GM19238 (cell line): ENCODE data around the gene ZNF831.

Source experiments
- DNase-seq: peaks from one replicate; pipeline ENCODE4 v3.0.0; 2011; ENCODE audit warnings: low spot score; ENCODE audit not compliant: insufficient read length

The ZNF831 gene

DNA sequence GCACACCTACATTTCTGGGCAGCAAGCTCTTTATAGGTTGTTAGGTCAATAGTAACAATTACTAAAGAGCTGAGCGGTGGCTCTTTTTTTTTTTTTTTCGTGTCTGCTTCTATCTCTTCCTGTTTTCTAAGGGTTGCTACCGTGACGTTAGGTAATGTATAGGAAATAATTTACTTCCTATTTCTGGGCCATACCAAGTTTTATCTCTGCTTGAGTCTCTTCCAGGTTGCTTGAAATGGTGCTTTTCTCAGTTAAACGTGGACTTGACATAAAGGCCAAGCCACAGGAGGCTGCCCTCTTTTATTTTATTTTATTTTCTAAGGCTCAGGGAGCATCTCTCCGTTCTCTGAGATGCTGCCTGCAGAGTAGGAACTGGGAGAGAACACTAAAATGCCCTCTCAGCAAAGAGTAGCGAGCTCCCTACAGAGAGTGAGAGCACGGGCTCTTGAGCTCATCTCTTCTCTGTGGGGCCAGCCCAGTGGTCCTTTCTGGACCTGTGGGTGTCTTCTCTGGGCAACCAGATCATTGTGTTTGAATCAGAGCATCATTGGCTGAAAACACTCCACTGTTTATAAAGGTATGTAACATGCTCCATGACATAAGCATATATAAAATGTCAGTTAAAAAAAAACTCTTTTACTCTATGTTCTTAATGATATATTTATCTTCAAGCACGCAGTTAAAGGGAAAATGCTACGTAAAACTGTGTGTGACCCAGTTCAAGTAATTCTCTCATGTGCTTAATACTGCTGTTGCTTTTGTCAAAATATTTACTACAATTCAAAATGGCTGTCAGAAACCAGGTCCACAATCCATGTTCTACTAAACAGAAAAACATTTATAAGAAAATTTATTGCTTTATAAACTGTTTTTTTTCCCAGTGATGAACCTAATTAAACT is at the start of gene ZNF831:
ZNF831 (plus strand) TSS at position 191 of the 900 bp plus-strand sequence. CDS start 27,199 bp downstream, outside the sequence.
- DNase-seq, result no peak

DNA sequence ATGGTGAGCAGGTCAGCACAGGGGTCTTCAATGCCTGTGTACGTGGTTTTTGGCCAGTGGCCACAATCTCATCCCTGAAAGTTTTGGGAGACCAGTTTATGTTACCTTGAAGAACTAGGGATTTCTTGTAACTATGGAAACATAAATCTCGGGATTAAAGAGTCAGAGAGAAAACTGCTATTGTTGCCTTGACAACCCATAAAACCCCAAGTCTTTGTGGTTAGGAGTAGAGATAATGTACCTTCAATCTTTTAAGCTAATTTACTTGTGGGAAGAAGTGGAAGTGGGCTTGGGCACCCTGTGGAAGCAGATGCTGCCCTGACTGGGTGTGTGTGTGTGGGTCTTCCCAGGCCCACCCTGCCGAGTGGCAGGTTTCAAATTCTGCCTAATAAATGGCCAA is 46.1 kb upstream of the ZNF831 start:
- no peak for DNase-seq

DNA sequence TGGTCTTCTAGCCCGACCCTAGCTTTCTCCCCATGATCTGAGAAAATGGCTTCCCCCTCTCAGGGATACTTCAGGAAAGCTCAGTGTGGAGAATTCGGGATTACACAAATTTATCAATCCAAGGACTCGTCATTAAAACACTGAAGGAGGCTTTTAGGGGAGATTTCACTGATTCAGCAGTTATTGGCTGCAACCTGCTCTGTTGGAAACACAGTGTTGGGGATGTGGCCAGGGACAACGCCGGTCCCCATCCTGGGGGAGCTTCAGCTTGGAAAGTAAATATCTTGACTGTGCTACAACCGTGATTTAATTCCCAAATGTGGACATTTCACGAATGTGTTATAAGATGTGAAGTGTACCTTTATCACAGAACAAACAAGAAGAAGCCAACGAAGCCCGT is 44.8 kb upstream of the ZNF831 start:
- DNase-seq, result no peak

DNA sequence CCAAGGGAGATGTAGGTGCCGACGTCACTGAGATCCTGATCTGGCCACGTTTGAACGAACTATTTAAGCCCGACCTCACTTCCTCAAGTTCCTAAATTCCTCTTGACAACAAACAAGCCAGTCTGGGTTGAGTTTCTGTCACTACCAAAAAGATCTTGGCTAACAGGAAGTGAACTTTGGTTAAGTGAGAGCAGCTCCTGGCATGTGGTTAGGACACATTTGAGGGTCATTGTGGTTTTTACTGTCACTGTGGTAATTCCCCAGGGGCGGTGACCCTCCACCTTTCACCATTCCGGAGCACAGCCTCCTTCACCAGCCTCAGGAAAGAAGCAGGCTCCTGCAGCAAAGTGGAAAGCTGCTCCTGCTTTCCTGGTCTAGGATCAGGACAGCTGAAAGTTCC is 43.1 kb upstream of the ZNF831 start:
- no peak for DNase-seq

DNA sequence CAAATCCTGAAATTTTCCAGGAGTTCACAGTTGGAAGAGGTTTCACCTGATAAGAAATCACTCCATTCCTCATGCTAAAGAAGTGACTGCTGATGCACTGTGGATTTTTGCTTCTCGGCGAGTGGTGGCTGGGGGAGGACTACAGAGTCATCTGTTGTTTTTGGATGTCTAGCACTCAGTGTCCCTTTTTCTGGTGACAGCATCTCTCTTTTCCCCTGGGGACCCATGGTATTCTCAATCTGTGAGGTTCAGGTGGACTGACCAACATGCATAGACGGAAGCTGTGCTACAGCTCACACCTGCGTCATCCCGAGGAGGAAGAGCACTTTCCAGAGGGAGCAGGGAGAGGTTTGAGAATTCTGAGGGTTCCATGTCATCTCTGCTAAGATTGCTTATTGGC is 42.7 kb upstream of the ZNF831 start:
- no peak for DNase-seq

DNA sequence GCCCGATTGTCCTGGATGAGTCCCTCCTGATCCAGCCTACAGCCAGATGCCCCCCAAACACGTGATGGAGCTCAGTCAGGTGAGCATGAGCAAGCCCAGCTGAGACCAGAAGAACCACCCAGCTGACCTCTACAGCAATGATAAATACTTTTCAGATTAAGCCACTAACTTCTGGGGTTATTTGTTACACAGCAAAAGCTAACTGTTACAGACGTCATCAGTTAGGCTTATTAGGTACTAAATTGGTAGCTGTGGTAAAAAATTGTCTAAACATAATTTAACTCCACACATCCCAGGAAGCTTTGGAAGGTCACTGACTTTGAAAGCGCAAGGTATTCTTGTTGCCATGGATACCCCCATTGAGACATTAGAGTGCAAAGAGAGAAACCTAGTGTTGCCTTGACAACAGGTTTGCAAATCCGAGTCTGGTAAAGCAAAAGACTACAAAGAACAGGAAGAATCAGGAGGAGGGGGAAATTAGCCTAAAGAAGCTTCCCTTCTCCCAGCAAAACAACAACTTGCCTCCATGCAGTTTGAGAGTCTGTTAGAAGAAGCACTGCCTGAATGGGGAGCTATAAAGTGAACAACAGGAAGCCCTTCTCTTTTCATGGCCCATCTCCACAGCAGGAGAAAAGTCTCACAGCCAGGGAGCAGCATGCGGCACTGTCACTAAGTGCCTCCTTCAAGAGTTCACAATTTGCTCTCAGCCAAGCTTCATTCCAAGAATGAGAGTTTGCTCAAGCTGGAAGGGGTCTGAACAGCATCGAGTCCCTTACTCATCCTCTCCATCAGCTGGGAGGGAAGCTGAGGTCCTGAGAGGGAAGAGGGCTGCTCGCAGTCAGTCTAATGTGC is 41.7 kb upstream of the ZNF831 start:
- DNase-seq, result no peak

DNA sequence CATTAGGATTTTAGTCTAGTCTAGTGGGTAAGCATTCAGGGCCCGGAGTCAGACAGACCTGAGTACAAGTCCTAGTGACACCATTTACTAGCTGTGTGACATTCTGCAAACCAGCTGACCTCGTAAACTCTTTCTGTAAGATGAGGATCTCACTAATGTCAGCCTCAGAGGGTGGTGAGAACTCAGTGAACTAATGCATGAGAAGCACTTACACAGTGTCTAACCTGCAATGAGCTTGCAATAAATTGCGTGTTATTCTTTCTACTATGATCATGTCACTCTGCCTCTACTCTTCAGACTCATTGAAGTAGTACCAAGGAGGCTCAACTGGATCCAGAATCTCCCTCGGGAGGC is 41.1 kb upstream of the ZNF831 start:
- no peak for DNase-seq

DNA sequence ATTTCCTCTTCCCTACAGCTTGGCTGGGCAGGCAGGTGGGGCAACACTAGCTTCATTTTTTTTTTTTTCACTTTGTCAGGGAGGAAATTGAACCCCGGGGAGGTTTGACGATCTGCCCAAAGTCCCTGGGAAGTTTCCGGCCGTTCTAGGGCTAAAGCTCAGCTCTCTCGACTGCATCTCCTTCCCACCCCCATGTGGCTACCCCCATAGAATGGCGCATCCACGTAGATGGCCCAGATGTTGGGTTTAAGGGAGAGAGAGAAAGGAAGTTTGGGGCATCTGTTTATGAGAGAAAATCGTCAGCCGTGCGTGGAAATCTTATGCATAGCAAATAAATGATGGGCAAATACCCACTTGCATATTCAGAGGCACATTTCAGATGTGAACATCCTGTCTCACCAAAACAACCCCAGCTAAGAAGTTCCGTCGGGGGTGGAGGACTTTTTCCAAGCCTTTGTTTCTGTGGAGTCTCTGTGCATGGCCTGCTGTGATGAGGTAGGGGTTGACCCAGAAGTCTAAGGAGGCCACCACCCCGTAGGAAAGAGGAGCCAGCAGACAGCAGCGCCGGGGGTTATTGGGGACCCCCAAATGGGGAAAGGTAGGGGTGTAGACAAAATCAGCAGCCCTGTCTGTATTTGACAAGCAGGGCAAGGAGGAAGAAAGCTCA is 40.5 kb upstream of the ZNF831 start:
- no peak for DNase-seq

DNA sequence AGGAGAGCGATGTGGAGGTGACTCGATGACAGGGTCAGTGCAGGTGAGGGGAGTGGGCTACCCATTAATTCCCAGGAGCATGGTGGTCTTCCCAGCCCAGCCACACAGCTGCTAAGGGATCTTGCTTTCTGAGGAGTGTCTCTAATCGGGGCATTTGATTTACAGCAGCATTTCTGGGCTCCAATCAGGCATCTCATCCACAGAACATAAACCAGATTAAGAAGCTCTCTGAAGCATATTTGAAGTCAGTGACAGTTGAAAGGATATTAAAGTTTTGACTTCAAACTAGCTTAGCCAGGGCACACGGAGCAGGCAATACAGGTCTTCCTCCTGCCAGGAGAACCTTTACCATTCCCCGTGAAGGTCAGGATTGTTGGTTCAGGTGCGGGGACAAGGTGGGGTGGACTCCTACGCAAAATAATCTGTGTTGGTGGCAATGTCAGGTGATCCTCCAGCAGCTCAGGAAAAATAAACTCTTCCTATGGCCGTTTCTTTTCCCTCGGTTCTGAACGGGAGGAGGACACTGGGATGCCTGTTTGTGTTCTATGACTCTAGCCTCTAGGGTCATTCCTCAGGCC is 39.9 kb upstream of the ZNF831 start:
- DNase-seq, result no peak

DNA sequence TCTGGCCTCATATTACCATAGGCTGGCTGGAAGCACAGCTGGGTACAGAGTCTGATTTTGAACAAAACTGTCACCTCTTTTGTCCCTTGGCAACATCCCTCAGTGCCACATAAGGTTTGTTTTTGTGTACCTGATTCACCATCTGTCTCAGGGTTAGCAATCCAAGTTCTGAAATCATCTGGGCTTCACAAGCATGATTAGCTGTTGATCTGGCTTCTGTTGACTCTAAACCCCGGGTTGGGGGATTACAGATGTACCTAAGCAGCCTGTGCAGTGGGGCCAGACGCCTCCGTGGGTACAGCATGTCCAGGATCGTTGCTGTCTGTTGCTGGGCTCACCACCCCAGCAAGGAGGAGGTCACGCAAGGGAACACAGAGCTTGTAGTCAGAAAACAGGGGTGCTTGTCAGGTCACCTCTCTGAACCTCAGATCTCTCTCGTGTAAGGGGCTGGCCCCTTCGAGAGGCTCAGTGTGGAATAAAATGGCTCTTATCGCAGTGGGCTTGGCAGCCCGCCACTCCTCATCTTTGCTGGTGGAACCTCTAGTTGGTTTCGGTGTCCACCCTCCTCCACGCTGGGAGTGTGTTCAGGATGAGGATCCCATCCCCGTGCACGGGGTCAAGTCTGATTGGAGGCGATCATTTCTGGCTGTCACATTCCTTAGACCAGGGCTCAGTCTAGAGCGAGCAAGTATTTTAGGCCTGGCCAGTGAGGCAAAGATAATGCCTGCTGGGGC is 39.2 kb upstream of the ZNF831 start:
- no peak for DNase-seq

DNA sequence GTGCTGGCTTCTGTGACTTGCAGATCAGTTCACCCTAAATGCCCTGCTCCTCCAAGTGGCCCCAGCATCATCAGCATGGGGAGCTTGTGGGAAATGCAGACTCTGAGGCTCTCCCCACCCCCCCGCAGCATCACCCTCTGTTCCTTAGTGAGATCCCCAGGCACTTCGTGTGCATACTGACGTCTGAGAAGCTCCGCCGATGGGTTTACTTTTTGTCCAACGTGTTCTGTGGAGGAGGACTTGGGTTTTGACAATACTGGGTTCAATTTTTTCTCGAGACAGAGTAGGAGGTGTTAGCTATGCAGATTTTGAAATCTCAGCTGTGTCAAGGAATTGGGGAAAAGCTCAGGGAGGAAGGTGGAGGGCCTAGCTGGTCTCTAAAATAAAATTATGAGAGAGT is 38.3 kb upstream of the ZNF831 start:
- no peak for DNase-seq

DNA sequence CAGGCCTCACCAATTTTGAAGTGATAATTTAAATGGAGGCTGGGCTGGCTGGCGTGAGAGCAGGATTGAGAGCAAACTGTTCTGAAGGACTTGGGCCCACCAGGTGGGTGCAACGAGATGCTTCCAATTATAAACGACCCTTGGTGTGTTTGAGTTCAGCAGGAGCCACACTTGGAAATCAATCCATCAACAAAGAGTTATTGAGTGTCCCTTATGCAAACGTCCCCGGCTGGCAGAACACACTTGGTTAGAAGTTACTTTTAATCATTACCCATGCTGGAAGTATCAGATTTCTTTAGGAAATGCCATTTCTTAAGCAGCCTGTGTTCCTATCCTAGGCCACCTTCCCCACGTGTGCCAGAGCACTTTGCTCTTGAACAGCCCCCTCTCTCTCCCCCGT is 37.8 kb upstream of the ZNF831 start:
- no peak for DNase-seq

DNA sequence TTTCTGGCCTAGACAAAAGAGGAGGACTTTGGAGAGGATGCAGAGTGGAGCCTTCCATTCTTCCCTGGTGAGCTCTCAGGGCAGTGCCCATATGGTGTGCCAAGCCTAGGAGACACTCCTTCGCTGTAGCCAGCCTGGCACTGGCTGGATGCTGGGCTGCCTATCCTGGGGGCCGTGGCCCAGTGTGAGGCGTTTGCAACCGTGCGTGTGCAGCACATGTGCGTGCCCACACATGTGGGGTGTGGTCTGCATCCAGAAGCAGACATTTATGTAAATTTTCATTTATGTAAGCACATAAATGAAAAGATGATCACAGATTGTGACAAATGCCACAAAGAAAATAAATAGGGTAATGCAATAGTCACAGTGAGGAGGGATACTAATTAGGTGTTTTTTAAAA is 35.8 kb upstream of the ZNF831 start:
- no peak for DNase-seq

DNA sequence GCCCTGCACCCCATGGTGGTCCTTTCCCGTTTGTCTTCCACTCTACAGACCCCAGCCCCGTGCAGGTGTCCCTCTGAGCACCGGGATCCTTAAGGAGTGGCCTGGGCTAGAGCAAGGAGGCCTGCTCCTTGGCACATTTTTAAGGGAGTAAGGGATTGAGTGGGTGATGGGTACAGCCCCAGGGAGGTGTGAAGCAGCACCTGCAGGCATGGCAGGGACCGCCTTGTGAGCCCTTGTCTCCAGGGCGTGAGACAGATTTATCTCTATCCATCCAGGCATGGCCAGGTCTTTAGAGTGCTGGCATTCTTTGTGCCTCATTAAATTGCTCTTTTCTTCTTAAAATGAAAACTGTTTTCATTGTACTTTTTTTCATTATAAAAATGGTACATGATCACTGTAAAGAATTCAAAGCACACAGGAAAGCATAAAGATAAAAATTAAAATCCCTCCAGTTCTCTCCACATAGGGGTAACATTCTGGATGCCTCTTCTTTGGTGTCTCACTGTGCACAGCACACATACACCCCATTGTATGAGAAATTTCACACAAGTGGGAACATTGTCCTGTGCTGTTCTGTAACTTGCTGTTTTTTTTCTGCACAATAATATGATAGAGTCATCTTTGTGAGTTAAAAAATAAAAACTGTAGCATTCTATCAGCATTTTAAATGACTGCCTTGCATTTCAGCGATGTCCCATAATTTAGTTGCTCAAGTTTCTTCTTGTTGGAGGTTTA is 31.9 kb upstream of the ZNF831 start:
- DNase-seq, result no peak

DNA sequence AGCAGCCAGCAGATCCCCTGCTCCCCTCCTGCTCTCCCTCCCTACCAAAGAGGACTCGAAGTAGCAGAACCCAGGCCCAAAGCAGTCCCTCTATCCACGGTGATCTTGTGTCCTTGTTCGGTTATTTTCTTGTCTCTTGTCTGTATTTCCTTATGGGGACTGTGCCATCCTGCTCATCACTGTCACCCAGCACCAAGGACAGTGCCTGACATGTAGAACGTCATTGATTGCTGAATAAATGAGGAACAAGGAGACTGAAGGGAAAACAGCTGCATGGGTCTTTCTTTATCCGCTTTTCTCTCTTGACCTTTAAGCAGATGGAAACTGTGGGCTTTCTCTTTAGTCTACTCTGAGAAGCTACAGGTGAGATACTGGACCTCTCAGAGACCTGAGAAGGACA is 29.4 kb upstream of the ZNF831 start:
- no peak for DNase-seq

DNA sequence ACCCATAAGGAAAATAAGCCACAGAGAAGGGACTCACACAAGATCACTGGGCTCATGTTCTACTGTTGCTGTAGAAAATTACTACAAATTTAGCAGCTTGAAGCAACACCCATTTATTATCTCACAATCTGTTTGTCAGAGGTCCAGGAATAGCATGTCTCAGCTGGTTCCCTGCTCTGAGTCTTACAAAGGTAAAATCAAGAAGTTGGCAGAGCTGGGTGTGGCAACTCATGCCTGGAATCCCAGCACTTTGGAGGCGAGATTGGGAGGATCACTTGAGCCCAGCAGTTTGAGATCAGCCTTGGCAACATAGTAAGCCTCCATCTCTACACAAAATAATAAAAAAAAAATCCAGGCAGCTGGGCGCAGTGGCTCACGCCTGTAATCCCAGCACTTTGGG is 28.5 kb upstream of the ZNF831 start:
- DNase-seq, result no peak

DNA sequence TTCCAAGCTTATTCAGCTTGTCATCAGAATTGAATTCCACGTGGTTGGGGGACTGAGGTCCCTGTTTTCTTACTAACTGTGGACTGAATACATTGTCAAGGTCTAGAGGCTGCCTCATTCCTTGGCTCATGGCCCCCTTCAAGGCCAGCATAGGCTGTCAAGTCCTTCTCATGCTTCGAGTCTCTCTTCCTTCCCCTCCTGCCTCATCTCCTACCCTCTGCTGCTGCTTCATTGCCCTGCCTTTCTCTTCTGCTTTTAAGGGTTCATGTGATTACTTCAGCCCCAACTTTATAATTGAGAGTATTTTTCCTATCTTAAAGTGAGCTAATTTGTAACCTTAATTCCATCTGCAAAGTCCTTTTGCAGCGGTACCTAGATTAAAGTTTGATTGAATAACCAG is 27.6 kb upstream of the ZNF831 start:
- no peak for DNase-seq

DNA sequence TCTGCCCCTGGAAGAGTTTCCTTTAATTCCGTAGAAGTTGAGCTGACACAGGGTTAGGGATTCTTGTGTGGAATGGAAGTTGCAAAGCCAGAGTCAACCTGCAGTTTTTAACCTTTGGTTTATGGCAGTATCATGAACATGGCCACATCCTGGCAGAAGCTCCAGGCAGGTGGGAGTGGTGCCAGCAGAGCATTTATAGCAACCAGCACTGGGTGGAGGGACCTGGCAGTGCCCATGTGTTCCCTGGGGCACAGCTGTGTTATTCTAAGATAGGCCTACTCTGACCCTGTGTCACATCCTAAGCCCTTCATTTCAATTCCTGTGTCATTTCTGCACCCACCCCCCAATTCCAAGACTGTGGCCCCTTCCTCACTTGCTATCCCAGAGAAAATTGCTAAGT is 26.1 kb upstream of the ZNF831 start:
- no peak for DNase-seq

DNA sequence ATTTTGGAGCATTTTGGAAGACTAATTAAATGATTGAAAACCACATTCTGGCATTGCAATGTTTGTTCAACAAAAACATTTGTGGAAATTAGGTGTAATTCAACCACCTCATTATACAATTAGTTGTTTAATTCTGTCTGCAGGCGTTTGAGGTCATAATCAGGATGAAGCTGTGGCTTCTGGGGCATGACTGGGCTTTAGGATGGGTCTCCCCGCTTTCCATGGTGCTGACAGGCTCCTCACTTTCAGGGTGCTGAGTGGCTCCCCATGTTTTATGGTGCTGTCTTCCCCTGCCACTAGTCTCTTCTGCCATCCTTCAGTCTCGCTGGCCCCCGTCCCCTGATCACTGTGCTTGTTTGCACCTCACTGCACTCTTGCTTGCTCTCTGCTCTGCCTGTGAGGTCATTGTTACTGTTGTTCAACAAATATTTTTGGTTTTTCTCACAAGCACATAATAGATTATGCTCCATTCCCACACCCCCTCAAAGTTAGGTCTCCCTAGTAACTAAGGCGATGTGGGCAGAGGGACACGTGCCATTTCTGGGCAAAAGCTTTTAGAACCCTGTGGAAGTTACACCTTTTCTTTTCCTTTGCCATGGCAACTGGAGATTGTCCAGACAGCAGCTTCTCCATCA is 25.4 kb upstream of the ZNF831 start:
- no peak for DNase-seq

DNA sequence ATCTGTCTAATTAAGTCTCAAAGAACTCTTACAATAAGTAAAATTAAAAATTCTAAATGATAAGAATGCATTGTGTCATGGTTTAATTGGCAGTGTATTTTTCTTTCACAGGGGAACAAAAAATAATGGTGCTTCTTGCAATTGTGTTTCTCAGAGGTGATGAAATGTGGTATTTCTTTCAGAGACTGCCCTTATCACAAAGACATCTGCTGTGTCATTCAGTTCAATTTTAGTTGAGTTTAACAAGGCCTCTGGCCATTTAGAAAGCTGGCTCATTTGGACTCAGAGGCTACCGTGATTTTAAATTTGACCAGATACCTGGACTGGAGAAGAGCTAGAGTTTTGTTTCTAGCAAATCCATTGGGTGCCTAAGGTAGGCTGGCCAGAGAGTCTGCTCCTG is 23.6 kb upstream of the ZNF831 start:
- DNase-seq, result no peak
